GM19468 (cell line): ENCODE data around the gene KIF22.
"Not testable (repeated sequence)": the region's sequence is repeated elsewhere in the genome, so short reads cannot be mapped to it uniquely, and the experiment has no call there.

Experiments used
- ATAC-seq: cut with Tn5 transposase; IDR thresholded peaks from one replicate; pipeline ENCODE4 v1.9.1; 2021; ENCODE audit warnings: mild to moderate bottlenecking, moderate library complexity, moderate number of reproducible peaks; ENCODE audit not compliant: unreplicated experiment; ENCODE audit errors: extremely low read depth

The KIF22 gene

DNA sequence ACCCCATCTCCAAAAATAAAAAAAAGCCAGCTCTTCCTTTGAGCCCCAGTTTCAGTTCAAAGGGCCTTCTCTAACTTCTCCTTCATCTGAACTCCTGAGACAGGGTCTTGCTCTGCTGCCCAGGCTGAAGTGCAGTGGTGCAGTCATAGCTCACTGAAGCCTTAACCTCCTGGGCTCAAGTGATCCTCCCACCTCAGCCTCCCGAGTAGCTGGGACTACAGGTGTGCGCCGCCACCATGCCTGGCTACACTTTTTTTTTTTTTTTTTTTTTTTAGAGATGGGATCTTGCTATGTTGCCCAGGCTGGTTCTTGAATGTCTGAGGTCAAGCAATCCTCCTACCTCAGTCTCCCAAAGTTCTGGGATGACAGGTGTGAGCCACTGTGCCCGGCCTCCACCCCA, 42.7 kb downstream of the KIF22 start:
- not testable (repeated sequence) for ATAC-seq

DNA sequence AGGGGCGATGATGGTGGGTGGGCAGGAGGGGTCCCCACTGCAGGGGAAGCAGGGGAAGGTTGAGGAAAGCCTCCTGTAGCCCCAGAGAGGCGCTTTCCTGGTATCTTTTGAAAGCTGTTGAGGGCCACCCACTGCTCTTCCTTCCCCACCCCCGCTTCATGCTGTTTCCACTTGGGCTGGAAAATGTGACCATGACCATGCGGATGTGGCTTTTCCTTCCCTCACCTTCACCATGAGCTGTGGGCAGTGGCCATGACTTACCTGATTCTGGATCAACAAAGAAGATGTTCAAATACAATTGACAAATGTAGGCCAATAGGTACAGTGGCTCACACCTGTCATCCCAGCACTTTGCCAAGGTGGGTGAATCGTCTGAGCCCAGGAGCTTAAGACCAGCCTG, 43.5 kb downstream of the KIF22 start:
- no peak for ATAC-seq

DNA sequence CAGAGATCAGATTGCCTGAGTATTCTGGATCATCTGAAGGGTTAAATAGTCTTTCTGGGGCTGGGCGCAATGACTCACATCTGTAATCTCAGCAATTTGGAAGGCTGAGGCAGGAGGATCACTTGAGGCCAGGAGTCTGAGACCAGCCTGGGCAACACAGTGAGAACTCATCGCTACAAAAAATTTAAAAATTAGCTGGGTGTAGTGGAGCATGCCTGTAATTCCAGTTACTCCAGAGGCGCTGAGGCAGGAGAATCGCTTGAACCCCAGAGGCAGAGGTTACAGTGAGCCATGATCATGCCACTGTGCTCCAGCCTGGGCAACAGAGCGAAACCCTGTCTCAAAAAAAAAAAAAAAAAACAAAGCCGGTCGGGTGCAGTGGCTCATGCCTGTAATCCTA, 45.4 kb downstream of the KIF22 start:
- ATAC-seq = no peak

DNA sequence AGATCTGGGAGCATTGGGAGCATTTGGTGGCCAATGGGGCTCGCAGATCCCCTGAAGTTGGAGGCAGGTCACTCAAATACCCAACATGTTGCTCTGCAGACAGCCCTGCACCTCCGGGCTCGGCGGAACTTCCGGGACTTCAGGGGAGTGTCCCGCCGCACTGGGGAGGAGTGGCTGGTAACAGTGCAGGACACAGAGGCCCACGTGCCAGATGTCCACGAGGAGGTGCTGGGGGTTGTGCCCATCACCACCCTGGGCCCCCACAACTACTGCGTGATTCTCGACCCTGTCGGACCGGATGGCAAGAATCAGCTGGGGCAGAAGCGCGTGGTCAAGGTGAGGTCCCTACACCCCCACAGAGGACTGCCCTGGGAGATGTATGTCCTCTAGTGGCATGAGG, 46.1 kb downstream of the KIF22 start:
- no peak for ATAC-seq

DNA sequence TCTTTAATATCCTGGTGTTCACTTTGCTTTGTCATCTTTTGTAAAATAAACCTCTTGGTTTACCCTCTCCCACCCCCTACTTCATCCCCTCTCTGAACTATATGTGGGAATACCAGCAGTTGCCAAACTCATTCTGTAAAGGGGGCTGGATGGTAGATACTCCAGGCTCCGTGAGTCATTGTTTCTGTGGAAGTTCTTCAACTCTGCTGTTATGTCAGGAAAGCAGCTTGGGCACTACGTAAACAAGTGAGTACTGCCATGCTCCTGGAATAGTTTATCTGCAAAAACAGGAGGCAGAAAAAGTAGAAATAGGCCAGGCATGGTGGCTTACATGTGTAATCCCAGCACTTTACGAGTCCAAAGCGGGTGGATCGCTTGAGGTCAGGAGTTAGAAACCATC, 47.3 kb downstream of the KIF22 start:
- ATAC-seq = no peak

DNA sequence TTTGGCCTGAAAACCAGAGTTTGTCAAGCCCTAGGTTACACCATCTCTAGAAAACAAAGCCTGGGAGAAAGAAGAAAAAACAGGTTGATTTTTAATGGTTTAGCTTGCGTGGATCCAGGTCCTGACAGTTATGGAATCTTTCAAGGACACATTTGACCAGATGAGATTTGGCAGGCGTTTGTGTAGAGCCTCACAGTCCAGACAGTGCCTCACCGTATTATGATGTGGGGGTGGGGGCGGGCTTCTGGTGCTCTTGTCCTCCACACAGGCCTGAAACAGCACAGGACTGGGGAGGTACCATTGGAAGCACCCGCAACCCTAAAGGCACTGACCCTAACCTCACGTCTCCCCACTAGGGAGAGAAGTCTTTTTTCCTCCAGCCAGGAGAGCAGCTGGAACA, 49.3 kb downstream of the KIF22 start:
- ATAC-seq = no peak

DNA sequence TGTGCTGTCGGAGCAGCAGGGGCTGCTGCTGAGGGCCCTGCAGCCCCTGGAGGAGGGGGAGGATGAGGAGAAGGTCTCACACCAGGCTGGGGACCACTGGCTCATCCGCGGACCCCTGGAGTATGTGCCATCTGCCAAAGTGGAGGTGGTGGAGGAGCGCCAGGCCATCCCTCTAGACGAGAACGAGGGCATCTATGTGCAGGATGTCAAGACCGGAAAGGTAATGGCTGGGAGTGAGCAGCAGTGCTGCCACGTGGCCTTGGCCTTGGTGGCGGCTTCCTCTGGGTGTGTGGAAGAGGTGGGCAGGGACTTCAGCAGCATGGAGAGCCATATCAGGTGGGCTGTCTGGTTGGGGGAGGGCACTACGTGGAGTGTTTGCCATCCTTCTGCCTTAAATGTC, 49.7 kb downstream of the KIF22 start:
- no peak for ATAC-seq

DNA sequence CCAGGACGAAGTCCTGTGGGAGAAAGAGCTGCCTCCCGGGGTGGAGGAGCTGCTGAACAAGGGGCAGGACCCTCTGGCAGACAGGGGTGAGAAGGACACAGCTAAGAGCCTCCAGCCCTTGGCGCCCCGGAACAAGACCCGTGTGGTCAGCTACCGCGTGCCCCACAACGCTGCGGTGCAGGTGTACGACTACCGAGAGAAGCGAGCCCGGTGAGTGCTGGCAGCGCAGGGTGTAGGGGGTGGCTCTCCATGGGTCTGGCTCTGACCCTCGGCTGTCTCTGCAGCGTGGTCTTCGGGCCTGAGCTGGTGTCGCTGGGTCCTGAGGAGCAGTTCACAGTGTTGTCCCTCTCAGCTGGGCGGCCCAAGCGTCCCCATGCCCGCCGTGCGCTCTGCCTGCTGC, 51.1 kb downstream of the KIF22 start:
- no peak for ATAC-seq

DNA sequence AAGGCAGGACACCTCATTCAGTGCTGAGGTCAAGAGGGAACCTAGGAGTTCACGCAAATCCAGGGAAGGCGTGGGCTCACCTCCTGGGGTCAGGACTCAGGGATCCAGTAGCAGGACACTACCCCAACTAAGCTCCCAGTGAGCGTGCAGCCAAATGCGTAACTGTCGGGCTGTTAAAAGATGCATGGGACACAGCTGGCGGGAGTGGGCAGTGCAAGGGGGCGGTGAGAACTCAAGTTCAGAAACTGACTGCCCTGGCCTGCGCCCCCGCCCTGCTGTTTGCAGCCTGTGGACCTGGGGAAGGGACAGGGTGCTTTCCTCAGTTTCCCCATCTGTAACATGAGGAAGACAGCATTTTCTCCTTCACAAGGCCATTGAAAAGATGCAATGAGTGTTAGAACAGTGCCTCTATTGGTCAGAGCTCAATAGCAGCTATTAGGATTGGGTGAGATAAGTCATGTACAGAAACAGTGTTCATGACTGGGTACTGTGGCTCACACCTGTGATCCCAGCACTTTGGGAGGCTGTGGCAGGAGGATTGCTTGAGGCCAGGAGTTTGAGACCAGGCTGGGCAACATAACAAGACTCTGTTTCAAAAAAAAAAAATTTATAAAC, 52.3 kb downstream of the KIF22 start:
- no peak for ATAC-seq

DNA sequence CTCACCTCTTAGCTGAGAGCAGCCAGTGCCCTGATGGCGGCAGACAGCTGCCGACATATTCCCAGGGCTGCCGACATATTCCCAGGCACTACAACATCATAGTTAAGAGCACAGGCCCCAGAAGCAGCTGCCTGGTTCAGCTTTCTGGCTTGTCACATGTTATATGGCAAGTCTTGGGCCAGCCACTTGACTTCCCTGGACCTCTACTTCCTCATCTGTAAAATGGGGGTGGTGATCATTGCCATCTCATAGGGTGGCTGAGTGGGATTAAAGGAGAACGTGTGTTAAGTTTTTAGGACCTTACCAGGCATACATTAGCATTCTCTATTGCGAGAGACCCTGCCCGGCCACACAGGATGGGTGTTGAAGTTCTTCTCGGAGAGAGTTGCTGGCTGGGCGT, 53.4 kb downstream of the KIF22 start:
- no peak for ATAC-seq

DNA sequence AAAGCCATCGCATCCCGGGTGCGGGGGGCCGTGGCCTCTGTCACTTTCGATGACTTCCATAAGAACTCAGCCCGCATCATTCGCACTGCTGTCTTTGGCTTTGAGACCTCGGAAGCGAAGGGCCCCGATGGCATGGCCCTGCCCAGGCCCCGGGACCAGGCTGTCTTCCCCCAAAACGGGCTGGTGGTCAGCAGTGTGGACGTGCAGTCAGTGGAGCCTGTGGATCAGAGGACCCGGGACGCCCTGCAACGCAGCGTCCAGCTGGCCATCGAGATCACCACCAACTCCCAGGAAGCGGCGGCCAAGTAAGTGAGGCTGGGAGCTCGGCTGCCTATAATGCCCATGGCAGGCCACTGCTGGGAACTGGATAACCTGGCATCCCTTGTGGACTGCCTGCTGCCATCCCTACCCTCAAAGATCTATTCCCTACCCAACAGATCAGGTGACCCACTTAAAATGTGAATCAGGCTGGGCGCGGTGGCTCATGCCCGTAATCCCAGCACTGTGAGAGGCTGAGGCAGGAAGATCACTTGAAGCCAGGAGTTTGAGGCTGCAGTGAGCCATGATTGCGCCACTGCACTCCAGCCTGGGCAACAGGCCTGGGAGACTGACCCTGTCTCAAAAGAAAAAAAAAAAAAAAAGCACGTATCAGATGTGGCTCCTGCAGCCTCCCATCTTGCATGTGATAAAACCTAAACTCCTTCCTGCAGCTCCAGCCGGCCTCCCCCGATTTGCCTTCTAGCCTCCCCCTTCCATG, 54.2 kb downstream of the KIF22 start:
- ATAC-seq = no peak

DNA sequence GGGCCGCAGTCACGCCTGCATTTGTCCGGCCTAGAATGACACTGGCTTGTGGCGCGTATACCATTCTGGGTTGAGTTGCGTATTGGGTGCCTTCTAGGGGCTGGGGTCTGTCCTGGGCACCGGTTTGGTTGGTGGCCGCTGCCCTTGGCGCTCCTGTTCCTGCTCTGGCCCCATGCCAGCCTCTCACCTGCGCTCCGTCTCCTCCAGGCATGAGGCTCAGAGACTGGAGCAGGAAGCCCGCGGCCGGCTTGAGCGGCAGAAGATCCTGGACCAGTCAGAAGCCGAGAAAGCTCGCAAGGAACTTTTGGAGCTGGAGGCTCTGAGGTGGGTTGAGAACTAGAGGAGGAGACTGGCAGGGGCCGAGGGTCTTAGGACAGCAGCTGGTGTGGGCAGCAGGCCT, 55.1 kb downstream of the KIF22 start:
- no peak for ATAC-seq

DNA sequence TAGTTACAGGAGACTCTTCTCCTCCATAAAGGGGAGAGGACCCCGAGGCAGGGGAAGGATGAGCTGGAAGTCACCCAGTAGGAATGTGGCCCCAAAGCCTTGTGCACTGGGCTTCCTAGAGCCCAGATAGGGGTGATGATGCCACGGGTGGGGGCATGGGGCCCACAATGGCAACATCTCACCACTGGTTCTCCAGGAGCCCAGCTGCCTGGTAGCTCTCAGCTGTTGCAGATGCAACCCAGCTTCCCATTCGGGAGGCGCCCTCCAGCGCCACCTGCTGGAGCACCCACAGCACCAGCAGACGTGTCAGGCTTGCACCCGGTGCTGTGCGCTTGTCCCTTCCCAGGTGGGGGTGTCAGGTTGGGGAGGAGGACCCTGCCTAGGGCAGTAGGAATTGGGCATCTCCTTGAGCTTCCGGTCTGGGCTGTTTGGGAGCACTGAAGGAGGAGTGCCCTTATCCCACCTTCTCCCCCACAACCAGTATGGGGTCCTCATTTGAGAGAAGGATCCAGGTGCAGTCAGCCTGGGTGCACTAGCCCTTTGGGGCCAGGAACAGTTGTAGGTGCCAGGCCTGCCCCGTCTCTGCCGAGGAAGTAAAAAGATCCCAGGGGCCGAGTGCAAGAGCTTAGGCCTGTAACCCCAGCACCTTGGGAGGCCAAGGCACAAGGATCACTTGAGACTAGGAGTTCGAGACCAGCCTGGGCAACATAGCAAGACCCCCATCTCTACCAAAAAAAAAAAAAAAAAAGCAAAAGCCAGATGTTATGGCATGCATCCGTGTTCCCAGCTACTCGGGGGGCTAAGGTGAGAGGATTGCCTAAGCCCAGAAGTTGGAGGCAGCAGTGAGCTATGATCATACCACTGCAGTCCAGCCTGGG, 58.1 kb downstream of the KIF22 start:
- no peak for ATAC-seq

DNA sequence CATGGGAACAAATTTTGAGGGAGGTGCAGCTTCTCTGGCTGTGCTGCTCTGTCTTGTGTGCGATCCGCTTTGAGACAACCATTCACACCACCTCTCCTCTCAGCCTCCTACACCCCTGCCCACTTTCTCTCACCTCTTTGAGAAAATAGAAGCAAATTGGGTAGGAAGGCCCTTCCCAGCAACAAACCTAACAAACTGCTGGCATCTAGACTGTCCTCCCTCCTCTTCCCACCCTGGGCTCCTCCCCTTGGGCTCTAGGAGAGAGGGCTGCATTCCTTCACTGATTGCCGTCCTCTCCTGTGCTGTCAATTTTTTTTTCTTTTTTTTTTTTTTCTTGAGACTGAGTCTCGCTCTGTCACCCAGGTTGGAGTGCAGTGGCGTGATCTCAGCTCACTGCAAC, 59.0 kb downstream of the KIF22 start:
- no peak for ATAC-seq

DNA sequence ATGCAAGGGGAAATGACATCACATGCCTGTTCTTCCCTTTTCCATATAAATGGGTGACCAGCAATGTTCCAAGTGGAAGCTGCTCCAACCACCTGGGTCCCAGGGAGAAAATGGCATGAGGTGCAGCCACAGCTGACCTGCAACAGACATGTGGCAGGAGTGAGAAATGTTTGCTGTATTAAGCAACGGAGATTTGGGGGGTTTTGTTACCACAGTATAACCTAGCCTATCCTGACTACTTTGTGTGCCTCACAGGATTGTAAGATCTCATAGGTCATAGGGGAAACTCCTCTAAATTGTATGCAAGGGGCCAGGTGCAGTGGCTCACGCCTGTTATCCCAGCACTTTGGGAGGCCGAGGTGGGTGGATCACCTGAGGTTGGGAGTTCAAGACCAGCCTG, 60.4 kb downstream of the KIF22 start:
- no peak for ATAC-seq

DNA sequence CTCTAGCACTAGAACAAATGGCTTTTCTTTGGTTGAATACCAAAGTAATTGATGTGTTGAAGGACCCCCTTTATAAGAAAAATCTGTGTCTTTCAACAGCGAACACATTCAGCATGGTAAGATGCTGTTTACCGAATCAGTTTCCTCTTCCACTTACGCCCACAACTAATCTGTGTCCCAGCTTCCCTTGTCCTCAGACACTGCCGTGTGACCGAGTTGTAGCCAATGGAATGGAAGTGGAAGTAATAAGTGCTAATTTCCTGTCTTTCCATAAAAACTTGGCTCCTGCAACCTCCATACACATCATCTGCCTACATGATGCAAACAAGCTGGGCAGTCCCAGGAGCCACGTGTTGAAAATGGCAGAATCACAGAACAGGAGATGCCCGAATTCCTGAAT, 62.1 kb downstream of the KIF22 start:
- no peak for ATAC-seq

DNA sequence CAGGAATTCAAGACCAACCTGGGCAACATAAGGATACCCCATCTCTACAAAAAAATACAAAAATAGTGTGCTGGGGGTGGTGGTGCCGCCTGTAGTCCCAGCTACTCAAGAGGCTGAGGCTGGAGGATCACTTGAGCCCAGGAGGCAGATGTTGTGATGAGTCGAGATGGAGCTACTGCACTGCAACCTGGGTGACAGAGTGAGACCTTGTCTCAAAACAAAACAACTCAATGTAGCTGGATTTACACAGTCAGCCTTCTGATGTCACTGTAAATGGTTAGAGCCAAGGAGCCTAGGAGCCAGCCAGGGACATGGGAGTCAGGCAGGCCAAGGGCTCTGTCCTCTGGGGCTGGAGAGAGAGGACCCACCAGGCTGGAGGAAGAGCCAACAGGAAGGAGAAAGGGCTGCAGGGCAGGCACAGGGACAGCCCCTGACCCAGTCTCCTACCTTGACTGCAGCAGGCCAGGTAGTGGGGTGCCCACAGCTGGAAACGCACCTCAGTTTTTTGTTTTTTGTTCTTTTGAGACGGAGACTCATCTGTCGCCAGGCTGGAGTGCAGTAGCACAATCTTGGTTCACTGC, 64.1 kb downstream of the KIF22 start:
- no peak for ATAC-seq
